Stimulated activated effector memory CD8-positive, alpha-beta T cell treated with anti-CD3 and anti-CD28 coated beads, Interleukin-12 subunit alpha, Interleukin-12 subunit beta, amount 100 ng/mL, for 72 hours (primary cell): ENCODE data around the gene MLPH.

ENCODE experiments used
- ATAC-seq: fragments of 150-1000 bp; cut with Tn5 transposase; 2 replicates; pipeline ENCODE4 v1.10.0; 2021
- DNase-seq, 2 donors: peaks; one replicate each; pipeline ENCODE4 v3.0.0; 2021 to 2022; ENCODE audit warnings: low spot score in 2 of 2
- H3K27ac Mint-ChIP-seq: one replicate; pipeline ENCODE4 v1.8.0; 2022; ENCODE audit warnings: mild to moderate bottlenecking, mixed read lengths
- H3K36me3 Mint-ChIP-seq: one replicate; pipeline ENCODE4 v1.8.0; 2022; ENCODE audit warnings: mild to moderate bottlenecking, mixed read lengths
- H3K4me1 Mint-ChIP-seq: one replicate; pipeline ENCODE4 v1.8.0; 2022; ENCODE audit warnings: mixed read lengths
- H3K4me3 Mint-ChIP-seq: one replicate; pipeline ENCODE4 v1.8.0; 2022; ENCODE audit warnings: mild to moderate bottlenecking, mixed read lengths
- H3K9me3 Mint-ChIP-seq: one replicate; pipeline ENCODE4 v1.8.0; 2022; ENCODE audit warnings: mixed read lengths

MLPH gene

GRCh38 chr2:237486819-237487448, at the start of gene MLPH:
Gene MLPH (plus strand): TSS chr2:237487251. CDS start chr2:237493427, 6,176 bp downstream.
- DNase-seq (no peak), ATAC-seq (no peak)

GRCh38 chr2:237437566-237437965, 49.5 kb upstream of the MLPH start:
- ATAC-seq (no peak), DNase-seq (no peak)
- H3K27ac Mint-ChIP-seq = peak overlapping the region; percentile 76
- peak overlapping the region; percentile 26 for H3K4me3 Mint-ChIP-seq
- peaks cover 100% of the 10 kb centered on the region for H3K4me1 Mint-ChIP-seq
- peaks cover 36% of the 10 kb centered on the region for H3K36me3 Mint-ChIP-seq
- H3K9me3 Mint-ChIP-seq = peaks cover 3% of the 10 kb centered on the region

More at GRCh38 chr2:237486819-237487448, at the start of gene MLPH:
- H3K27ac Mint-ChIP-seq = no peak within 1 kb of the TSS
- no peaks in the 10 kb centered on the region for H3K9me3 Mint-ChIP-seq
- H3K36me3 Mint-ChIP-seq = no peaks in the 10 kb centered on the region
- no peaks in the 10 kb centered on the region for H3K4me1 Mint-ChIP-seq
- H3K4me3 Mint-ChIP-seq = no peak within 1 kb of the TSS

DNA sequence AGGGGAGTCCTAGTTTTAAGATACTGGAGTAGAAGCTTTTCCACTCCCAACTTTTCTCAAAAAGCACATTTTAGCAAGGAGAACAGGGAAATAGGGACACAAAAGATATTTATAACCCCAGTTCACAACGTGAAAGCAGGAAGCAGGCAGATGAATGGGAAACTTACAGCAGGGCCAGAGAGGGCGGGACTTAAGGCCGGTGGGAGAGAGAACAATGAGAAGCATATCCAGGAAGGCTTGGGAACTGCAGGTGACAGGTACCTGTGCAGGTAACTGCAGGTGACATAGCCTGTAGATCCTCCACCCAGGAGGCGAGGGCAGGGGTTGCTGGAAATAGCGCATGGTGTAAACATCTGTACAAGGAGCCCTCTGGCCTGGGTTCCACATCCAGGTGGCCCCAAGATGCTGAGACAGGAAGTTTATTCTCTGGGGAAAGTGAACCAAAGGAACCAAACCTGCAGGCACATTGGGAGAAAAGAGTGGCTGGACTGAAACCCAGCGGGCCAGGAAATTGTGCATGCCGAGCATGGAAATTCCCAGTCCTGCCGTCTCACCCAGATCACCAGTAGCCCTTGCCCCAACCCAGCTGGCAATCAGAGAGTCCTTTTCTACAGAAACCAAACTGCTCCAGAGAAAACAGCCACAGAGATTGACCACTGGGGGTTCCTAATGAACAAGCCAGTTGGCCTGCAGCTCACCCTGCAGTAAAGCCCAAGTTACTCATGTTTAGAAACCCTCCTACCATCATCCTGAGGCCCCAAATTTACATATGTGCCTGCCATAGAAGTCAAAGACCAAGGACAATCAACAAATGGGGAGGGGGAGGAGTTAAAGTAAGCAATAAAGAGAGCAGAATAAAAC, 48.7 kb upstream of the MLPH start:
- peaks cover 100% of the 10 kb centered on the region for H3K4me1 Mint-ChIP-seq
- H3K4me3 Mint-ChIP-seq = peak overlapping the region; percentile 26
- H3K9me3 Mint-ChIP-seq = peaks cover 3% of the 10 kb centered on the region
- peaks cover 28% of the 10 kb centered on the region for H3K36me3 Mint-ChIP-seq
- DNase-seq = no peak
- ATAC-seq = no peak
- H3K27ac Mint-ChIP-seq = peak overlapping the region; percentile 68

DNA sequence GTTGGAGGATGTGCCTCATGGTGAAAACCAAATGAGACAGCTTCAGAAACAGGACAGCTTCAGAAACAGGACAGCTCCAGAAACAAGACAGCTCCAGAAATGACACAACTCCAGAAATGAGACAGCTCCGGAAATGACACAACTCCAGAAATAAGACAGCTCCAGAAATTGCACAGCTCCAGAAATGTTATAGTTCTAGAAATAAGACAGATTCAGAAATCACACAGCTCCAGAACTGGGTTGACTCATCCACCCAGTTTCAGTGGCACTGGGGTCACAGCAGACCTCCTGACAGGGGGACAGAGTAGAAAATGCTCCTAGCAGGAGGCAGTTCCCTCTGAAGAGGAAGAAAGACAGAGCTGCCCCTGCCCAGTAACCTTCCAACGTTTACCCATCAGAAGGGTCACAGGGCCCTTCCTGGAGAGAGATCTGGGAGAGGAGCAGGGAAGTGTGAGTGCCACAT, 46.2 kb upstream of the MLPH start:
- Mint-ChIP-seq H3K9me3 (peaks cover 3% of the 10 kb centered on the region), H3K4me1 (peaks cover 84% of the 10 kb centered on the region), H3K27ac (peak overlapping the region; percentile 89), H3K36me3 (peaks cover 13% of the 10 kb centered on the region), H3K4me3 (peak overlapping the region; percentile 36)
- DNase-seq = peak; percentile 45 to 86
- peak; percentile 92 for ATAC-seq

- Mint-ChIP-seq H3K4me1 (peaks cover 75% of the 10 kb centered on the region), H3K4me3 (peak overlapping the region; percentile 36), H3K36me3 (peaks cover 13% of the 10 kb centered on the region), H3K27ac (peak overlapping the region; percentile 89), H3K9me3 (peaks cover 3% of the 10 kb centered on the region)
- peak; percentile 79 for ATAC-seq
- DNase-seq = no peak
Measured at GRCh38 chr2:237441605-237442274, 45.3 kb upstream of the MLPH start.

- Mint-ChIP-seq H3K36me3 (peaks cover 13% of the 10 kb centered on the region), H3K4me1 (peaks cover 52% of the 10 kb centered on the region), H3K4me3 (no peak overlapping the region), H3K27ac (peak overlapping the region; percentile 61), H3K9me3 (peaks cover 3% of the 10 kb centered on the region)
- DNase-seq (no peak), ATAC-seq (no peak)
Measured at GRCh38 chr2:237444071-237444470, 43.0 kb upstream of the MLPH start.

- H3K4me3 Mint-ChIP-seq = no peak overlapping the region
- DNase-seq (no peak), ATAC-seq (no peak)
- H3K36me3 Mint-ChIP-seq = peaks cover 2% of the 10 kb centered on the region
- H3K9me3 Mint-ChIP-seq = no peaks in the 10 kb centered on the region
- H3K27ac Mint-ChIP-seq = no peak overlapping the region
- H3K4me1 Mint-ChIP-seq = peaks cover 44% of the 10 kb centered on the region
Measured at GRCh38 chr2:237445611-237446337, 41.3 kb upstream of the MLPH start.

DNA sequence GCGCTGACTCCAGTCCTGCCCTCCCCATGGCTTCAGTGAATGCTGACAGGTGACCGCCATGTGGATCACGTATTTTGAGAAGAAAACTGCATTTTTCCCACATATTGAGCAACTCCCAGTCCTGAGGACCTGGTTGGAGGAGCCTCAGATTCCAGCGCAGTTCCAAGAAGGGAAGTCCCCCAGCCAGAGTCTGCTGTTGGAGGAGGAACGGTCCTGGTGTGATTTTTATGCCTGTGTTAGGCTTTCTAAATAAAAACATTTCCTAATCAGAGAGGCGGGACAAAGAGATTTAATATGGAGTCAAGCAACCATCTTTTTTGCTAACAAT, 40.7 kb upstream of the MLPH start:
- Mint-ChIP-seq H3K4me3 (no peak overlapping the region), H3K9me3 (no peaks in the 10 kb centered on the region), H3K4me1 (peaks cover 39% of the 10 kb centered on the region), H3K27ac (no peak overlapping the region), H3K36me3 (no peaks in the 10 kb centered on the region)
- ATAC-seq (no peak), DNase-seq (no peak)

- Mint-ChIP-seq H3K9me3 (no peaks in the 10 kb centered on the region), H3K4me3 (no peak overlapping the region), H3K36me3 (no peaks in the 10 kb centered on the region), H3K4me1 (peaks cover 27% of the 10 kb centered on the region), H3K27ac (peak overlapping the region; percentile 36)
- ATAC-seq (no peak), DNase-seq (no peak)
Measured at GRCh38 chr2:237447496-237447895, 39.6 kb upstream of the MLPH start.

GRCh38 chr2:237448171-237448570, 38.9 kb upstream of the MLPH start:
- Mint-ChIP-seq H3K36me3 (no peaks in the 10 kb centered on the region), H3K27ac (no peak overlapping the region), H3K4me3 (no peak overlapping the region), H3K4me1 (peaks cover 20% of the 10 kb centered on the region), H3K9me3 (no peaks in the 10 kb centered on the region)
- ATAC-seq (no peak), DNase-seq (no peak)

DNA sequence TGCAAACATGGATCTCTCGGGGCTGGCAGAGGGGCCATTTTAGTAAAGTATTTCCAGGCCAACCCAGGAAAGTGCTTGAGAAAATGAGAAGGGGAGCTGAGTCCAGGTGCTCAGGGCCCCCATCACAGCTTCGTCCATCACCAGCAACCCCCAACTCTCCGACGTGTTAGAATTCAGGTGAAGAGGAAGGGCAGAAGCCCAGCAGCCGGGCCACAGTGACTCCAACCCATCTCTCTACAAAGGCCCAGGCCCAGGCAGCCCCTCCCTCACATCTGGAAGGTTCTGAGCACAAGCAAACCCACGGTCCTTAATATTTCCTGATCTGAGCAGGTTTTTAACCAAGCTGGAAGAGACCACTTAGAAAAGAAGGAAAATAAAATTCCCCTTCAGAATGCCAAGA, 38.4 kb upstream of the MLPH start:
- no peaks in the 10 kb centered on the region for H3K9me3 Mint-ChIP-seq
- ATAC-seq (no peak), DNase-seq (no peak)
- peaks cover 23% of the 10 kb centered on the region for H3K4me1 Mint-ChIP-seq
- H3K27ac Mint-ChIP-seq = peak overlapping the region; percentile 54
- no peaks in the 10 kb centered on the region for H3K36me3 Mint-ChIP-seq
- H3K4me3 Mint-ChIP-seq = no peak overlapping the region

DNA sequence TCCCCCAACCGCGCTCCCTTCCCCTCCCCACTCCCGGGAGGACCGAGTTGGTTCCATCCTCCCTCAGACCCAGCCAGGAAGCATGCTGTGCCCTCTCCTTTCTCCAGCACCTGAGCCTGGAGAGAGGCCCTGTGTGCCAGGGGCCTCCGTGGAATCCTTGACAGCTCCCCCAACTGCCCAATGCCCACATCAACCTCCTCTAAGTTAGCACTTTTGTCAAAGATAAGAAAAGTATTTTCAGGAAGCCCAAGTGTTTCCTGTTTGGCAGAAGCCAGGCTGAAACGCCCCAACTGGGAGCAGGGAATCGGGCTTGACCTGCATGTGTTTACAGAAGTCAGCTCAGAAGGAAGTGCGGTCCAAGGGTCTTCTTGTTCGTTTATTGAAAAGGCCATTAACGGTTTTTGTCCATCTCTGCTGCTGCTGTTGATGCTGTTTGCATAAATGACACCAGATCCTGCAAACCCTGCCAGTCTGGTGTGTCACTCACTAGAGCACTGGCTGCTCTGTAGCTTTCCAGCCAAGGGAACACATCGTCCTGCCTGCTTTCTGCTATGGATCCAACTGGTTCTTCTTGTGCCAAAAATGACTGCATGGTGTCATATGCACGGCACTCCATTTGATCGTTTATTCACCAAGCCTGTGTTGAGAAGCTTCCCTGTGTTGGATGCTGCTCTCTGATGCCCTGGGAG, 37.7 kb upstream of the MLPH start:
- peak overlapping the region; percentile 54 for H3K27ac Mint-ChIP-seq
- H3K4me3 Mint-ChIP-seq = no peak overlapping the region
- no peaks in the 10 kb centered on the region for H3K9me3 Mint-ChIP-seq
- H3K4me1 Mint-ChIP-seq = peaks cover 21% of the 10 kb centered on the region
- DNase-seq = no peak
- H3K36me3 Mint-ChIP-seq = no peaks in the 10 kb centered on the region
- ATAC-seq = no peak

GRCh38 chr2:237450108-237450507, 36.9 kb upstream of the MLPH start:
- Mint-ChIP-seq H3K27ac (peak overlapping the region; percentile 54), H3K9me3 (no peaks in the 10 kb centered on the region), H3K4me3 (no peak overlapping the region), H3K4me1 (peaks cover 25% of the 10 kb centered on the region), H3K36me3 (no peaks in the 10 kb centered on the region)
- no peak for DNase-seq
- ATAC-seq = no peak

- DNase-seq = no peak
- Mint-ChIP-seq H3K36me3 (no peaks in the 10 kb centered on the region), H3K4me1 (peaks cover 29% of the 10 kb centered on the region), H3K9me3 (no peaks in the 10 kb centered on the region), H3K4me3 (no peak overlapping the region), H3K27ac (no peak overlapping the region)
- ATAC-seq = no peak
Measured at GRCh38 chr2:237450583-237450982, 36.5 kb upstream of the MLPH start.
